ENCODE data around the gene CUL4A.
"Not testable (repeated sequence)": the region's sequence is repeated elsewhere in the genome, so short reads cannot be mapped to it uniquely, and the experiment has no call there.

Gene CUL4A

GRCh38 chr13:113305208-113305607 is 95.8 kb downstream of the CUL4A start:
- Histone ChIP-seq H3K4me2 (ENCODE audit: low read length) (no peak overlapping the region), H3K9ac (ENCODE audit: low read length) (no peak overlapping the region), H3K79me2 (ENCODE audit: low read length) (peaks cover 71% of the 10 kb centered on the region), H3K27me3 (ENCODE audit: low read depth, low read length) (no peaks in the 10 kb centered on the region), H3K27ac (ENCODE audit: low read length) (no peak overlapping the region), H3K9me3 (ENCODE audit: insufficient read depth, low read length) (no peaks in the 10 kb centered on the region), H4K20me1 (ENCODE audit: insufficient read depth, low read length) (peaks cover 20% of the 10 kb centered on the region), H3K4me3 (ENCODE audit: low read length) (no peak overlapping the region), H3K4me1 (ENCODE audit: low read length) (no peaks in the 10 kb centered on the region), H3K36me3 (replicated peaks; ENCODE audit: low read depth, low read length) (peaks cover 10% of the 10 kb centered on the region), H2AFZ (ENCODE audit: low read depth, low read length) (no peak overlapping the region)
- no peak for TF ChIP-seq CTCF (IDR thresholded peaks at IDR 0.05; ENCODE audit: low read depth, low read length)
- no peak for TF ChIP-seq EZH2phosphoT487 (IDR thresholded peaks at IDR 0.05; ENCODE audit: low read depth)

GRCh38 chr13:113307491-113307890 is 98.1 kb downstream of the CUL4A start:
- no peak for TF ChIP-seq EZH2phosphoT487 (IDR thresholded peaks at IDR 0.05; ENCODE audit: low read depth)
- no peak for TF ChIP-seq CTCF (IDR thresholded peaks at IDR 0.05; ENCODE audit: low read depth, low read length)
- H2AFZ ChIP-seq (ENCODE audit: low read depth, low read length): no peak overlapping the region
- no peaks in the 10 kb centered on the region for H3K4me1 ChIP-seq (ENCODE audit: low read length)
- no peaks in the 10 kb centered on the region for H3K9me3 ChIP-seq (ENCODE audit: insufficient read depth, low read length)
- peaks cover 17% of the 10 kb centered on the region for H4K20me1 ChIP-seq (ENCODE audit: insufficient read depth, low read length)
- H3K9ac ChIP-seq (ENCODE audit: low read length): no peak overlapping the region
- no peak overlapping the region for H3K27ac ChIP-seq (ENCODE audit: low read length)
- no peaks in the 10 kb centered on the region for H3K27me3 ChIP-seq (ENCODE audit: low read depth, low read length)
- H3K79me2 ChIP-seq (ENCODE audit: low read length): peaks cover 53% of the 10 kb centered on the region
- H3K4me2 ChIP-seq (ENCODE audit: low read length): no peak overlapping the region
- H3K36me3 ChIP-seq (replicated peaks; ENCODE audit: low read depth, low read length): peaks cover 22% of the 10 kb centered on the region
- no peak overlapping the region for H3K4me3 ChIP-seq (ENCODE audit: low read length)

- no peak overlapping the region for H3K4me2 ChIP-seq (ENCODE audit: low read length)
- H3K9ac ChIP-seq (ENCODE audit: low read length): no peak overlapping the region
- no peak overlapping the region for H3K4me3 ChIP-seq (ENCODE audit: low read length)
- H3K79me2 ChIP-seq (ENCODE audit: low read length): peaks cover 34% of the 10 kb centered on the region
- peaks cover 25% of the 10 kb centered on the region for H3K36me3 ChIP-seq (replicated peaks; ENCODE audit: low read depth, low read length)
- H3K4me1 ChIP-seq (ENCODE audit: low read length): no peaks in the 10 kb centered on the region
- no peaks in the 10 kb centered on the region for H3K9me3 ChIP-seq (ENCODE audit: insufficient read depth, low read length)
- peaks cover 14% of the 10 kb centered on the region for H4K20me1 ChIP-seq (ENCODE audit: insufficient read depth, low read length)
- TF ChIP-seq CTCF (IDR thresholded peaks at IDR 0.05; ENCODE audit: low read depth, low read length) (no peak), EZH2phosphoT487 (IDR thresholded peaks at IDR 0.05; ENCODE audit: low read depth) (no peak)
- H3K27me3 ChIP-seq (ENCODE audit: low read depth, low read length): no peaks in the 10 kb centered on the region
- no peak overlapping the region for H2AFZ ChIP-seq (ENCODE audit: low read depth, low read length)
- no peak overlapping the region for H3K27ac ChIP-seq (ENCODE audit: low read length)
Measured at GRCh38 chr13:113309473-113309872, 100.1 kb downstream of the CUL4A start.

GRCh38 chr13:113314112-113314511 is 104.7 kb downstream of the CUL4A start:
- peaks cover 21% of the 10 kb centered on the region for H3K36me3 ChIP-seq (replicated peaks; ENCODE audit: low read depth, low read length)
- H3K27ac ChIP-seq (ENCODE audit: low read length); H2AFZ ChIP-seq (ENCODE audit: low read depth, low read length); H3K9ac ChIP-seq (ENCODE audit: low read length); H4K20me1 ChIP-seq (ENCODE audit: insufficient read depth, low read length); H3K27me3 ChIP-seq (ENCODE audit: low read depth, low read length); H3K4me2 ChIP-seq (ENCODE audit: low read length); H3K4me1 ChIP-seq (ENCODE audit: low read length); H3K4me3 ChIP-seq (ENCODE audit: low read length); H3K9me3 ChIP-seq (ENCODE audit: insufficient read depth, low read length); H3K79me2 ChIP-seq (ENCODE audit: low read length): not testable (repeated sequence)

GRCh38 chr13:113314895-113315470 is 105.6 kb downstream of the CUL4A start:
- H3K79me2 ChIP-seq (ENCODE audit: low read length); H3K4me3 ChIP-seq (ENCODE audit: low read length); H3K27me3 ChIP-seq (ENCODE audit: low read depth, low read length); H3K9ac ChIP-seq (ENCODE audit: low read length); H2AFZ ChIP-seq (ENCODE audit: low read depth, low read length); H3K4me1 ChIP-seq (ENCODE audit: low read length); H3K27ac ChIP-seq (ENCODE audit: low read length); H3K4me2 ChIP-seq (ENCODE audit: low read length); H3K9me3 ChIP-seq (ENCODE audit: insufficient read depth, low read length); H4K20me1 ChIP-seq (ENCODE audit: insufficient read depth, low read length): not testable (repeated sequence)
- H3K36me3 ChIP-seq (replicated peaks; ENCODE audit: low read depth, low read length): peaks cover 22% of the 10 kb centered on the region

Measured in OCI-LY3 (cell line).